ENCODE measurements around the gene MYBBP1A.
A peak's percentile ranks its signal among the peaks of the same experiment; 100 is the strongest.

MYBBP1A gene

DNA sequence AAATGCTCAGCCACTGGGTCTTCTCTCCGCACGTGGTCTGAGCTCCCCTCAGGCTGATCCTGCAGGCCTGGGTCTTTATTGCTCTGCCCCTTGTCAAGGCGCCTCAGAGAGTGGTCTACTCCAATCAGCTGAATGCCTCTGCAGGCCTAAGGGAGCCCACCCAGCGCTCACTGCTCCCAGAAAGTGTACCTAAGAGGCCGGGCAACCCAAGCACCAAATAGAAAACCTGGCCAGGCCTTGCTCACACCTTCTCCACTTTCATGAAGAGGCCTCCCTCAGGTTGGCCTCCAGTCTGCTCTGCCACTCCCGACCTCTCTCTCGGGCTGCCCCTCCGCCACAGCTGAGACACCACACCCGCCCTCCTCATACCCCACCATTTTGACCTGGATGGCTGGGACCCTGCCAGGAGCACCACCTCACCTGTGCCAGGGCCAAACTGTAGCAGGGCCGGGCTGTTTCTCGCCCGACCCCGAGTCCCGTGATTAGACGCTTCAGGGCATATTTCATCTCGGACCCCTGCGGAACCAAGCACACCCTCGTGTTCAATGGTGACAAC is 665 bp downstream of the MYBBP1A start:
- peak overlapping the region; percentile 99 for H3K4me3 ChIP-seq (ENCODE audit: low read depth, low read length)
- CTCF ChIA-PET, result interaction anchor here (1.1 to 13.2 kb wide), 3 partner anchors 12 to 133 kb away, joined by 3 to 137 read pairs (median 5); no protein-coding TSS in a partner anchor
- DNase-seq (ENCODE audit: low read depth, low spot score), result no peak
- TF ChIP-seq, protein P1, sequence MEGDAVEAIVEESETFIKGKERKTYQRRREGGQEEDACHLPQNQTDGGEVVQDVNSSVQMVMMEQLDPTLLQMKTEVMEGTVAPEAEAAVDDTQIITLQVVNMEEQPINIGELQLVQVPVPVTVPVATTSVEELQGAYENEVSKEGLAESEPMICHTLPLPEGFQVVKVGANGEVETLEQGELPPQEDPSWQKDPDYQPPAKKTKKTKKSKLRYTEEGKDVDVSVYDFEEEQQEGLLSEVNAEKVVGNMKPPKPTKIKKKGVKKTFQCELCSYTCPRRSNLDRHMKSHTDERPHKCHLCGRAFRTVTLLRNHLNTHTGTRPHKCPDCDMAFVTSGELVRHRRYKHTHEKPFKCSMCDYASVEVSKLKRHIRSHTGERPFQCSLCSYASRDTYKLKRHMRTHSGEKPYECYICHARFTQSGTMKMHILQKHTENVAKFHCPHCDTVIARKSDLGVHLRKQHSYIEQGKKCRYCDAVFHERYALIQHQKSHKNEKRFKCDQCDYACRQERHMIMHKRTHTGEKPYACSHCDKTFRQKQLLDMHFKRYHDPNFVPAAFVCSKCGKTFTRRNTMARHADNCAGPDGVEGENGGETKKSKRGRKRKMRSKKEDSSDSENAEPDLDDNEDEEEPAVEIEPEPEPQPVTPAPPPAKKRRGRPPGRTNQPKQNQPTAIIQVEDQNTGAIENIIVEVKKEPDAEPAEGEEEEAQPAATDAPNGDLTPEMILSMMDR (IDR thresholded peaks at IDR 0.05; ENCODE audit: insufficient read depth, low read length, missing control alignments), result no peak
- POLR2A ChIA-PET, result no interaction called here

DNA sequence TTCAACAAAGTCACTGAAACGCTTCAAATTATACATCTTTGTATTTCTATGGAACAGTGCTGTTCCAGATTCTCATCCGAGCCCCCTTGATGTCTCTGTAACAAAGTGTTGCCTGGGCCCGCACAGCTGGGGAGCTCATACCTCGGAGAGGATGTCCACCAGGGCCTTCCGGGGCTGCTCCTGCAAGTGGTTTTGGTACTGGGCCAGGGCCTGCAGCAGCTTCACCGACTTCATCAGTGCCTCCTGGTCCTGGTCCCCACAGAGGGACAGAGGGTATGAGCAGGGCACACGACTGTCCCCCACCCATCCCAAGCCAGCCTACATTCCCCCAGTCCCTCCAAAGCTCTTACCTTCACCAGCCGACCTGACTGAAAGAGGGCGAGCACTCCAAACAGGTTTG is 1.5 kb downstream of the MYBBP1A start:
- no peak for DNase-seq (ENCODE audit: low read depth, low spot score)
- CTCF ChIA-PET, result interaction anchor here (1.2 to 13.2 kb wide), 3 partner anchors 10 to 133 kb away, joined by 3 to 137 read pairs (median 5); no protein-coding TSS in a partner anchor
- POLR2A ChIA-PET, result interaction anchor here (0.6 kb wide), 1 partner anchor 271 kb away, joined by 3 read pairs; no protein-coding TSS in a partner anchor
- TF ChIP-seq, protein P1 (IDR thresholded peaks at IDR 0.05; ENCODE audit: insufficient read depth, low read length, missing control alignments), result no peak
- H3K4me3 ChIP-seq (ENCODE audit: low read depth, low read length), result peak overlapping the region; percentile 99

DNA sequence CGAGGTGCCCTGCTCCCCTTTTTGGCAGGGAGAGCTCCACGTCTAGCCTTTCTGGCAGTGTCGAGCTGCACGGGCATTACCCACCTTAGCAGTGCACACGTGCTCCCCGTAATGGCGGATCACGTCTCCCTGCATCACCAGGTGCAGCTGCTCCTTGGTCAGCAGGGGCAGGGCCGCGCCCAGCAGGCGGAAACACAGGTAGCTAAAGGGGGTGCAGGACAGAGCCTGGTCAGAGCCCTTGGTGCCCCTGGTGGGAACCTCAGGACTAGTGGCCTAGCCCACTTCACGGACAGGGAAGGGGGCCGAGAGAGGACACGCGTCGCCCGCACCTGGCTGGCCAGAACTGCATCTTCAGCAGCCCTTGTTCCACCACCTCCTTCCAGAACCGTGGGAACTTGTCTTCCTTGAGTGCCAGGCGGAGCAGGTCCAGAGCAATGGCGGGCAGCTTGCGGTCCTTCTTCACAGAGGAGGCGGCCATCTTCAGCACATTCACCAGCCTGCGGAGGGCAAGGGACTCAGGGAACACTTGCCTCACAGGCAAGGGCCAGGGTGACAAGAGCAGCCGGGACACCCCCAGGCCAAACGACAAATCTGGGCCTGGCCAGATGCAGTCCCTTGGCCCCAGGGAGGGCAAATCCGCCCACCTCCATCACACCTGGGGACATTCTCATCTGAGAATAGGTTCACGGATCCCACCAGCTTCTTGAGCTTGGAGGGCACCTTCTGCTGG is 3.2 kb downstream of the MYBBP1A start:
- no peak overlapping the region for H3K4me3 ChIP-seq (ENCODE audit: low read depth, low read length)
- TF ChIP-seq, protein P1 (IDR thresholded peaks at IDR 0.05; ENCODE audit: insufficient read depth, low read length, missing control alignments), result no peak
- CTCF ChIA-PET, result interaction anchor here (1.2 to 13.2 kb wide), 3 partner anchors 11 to 14 kb away, joined by 3 to 137 read pairs (median 5); no protein-coding TSS in a partner anchor
- POLR2A ChIA-PET, result no interaction called here
- no peak for DNase-seq (ENCODE audit: low read depth, low spot score)

DNA sequence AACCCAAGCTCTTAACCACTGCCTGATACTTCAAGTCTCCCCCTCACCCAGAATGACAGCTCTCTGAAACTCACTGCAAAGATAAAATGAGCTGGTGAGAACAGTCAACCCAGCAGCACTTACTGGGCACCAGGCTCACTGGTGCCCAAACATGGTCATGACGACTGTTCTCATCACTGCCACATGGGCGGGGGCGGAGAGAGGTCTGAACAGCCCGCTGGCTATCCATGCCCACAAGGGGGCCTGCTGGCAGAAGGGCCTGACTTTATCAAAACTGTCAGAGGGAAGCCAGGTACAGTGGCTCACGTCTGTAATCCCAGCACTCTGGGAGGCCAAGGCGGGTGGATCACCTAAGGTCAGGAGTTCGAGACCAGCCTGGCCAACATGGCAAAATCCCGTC is 4.0 kb downstream of the MYBBP1A start:
- POLR2A ChIA-PET, result no interaction called here
- H3K4me3 ChIP-seq (ENCODE audit: low read depth, low read length), result no peak overlapping the region
- TF ChIP-seq, protein P1 (IDR thresholded peaks at IDR 0.05; ENCODE audit: insufficient read depth, low read length, missing control alignments), result peak; percentile 10
- no peak for DNase-seq (ENCODE audit: low read depth, low spot score)
- CTCF ChIA-PET, result interaction anchor here (1.9 to 13.2 kb wide), 2 partner anchors 12 to 15 kb away, joined by 5 to 137 read pairs; no protein-coding TSS in a partner anchor

DNA sequence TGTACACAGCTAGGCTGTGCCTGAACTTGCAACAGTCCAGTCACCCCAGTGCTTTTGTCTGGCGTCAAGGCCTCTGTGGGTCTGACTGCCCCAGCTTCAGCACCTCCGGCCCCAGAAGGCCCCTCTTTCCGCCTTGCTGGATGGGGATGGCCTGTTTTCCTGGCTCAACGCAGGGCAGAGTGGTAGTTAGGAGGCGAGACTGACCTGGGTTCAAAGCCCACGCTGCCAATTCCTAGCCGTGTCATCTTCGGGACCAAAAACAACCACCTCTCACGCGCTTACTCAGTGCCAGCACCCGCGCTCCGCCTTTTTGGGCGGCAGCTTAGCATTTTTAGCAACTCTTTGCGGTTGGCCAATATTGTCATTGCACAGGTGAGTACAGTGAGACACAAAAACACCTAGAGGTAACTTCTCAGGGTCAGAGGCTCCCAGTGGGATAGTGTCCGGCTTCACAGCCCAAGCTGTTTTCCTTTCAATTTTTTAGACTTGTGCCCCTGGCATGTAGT is 4.6 kb downstream of the MYBBP1A start:
- no peak overlapping the region for H3K4me3 ChIP-seq (ENCODE audit: low read depth, low read length)
- no peak for DNase-seq (ENCODE audit: low read depth, low spot score)
- CTCF ChIA-PET, result interaction anchor here (0.7 to 13.2 kb wide), 4 partner anchors 10 to 140 kb away, joined by 3 to 137 read pairs (median 4); no protein-coding TSS in a partner anchor
- TF ChIP-seq, protein P1 (IDR thresholded peaks at IDR 0.05; ENCODE audit: insufficient read depth, low read length, missing control alignments), result no peak
- POLR2A ChIA-PET, result no interaction called here

Data from AG04449 (cell line).